PC-3 (cell line): ENCODE results near the gene ALS2CL. TPM values are rescaled to one million over a fixed set of nuclear protein-coding genes. Genes with fewer than 3 reads are reported as not detected.

ENCODE experiments used
- ATAC-seq: fragments of 200-7000 bp; cut with Tn5 transposase; 2 replicates; pipeline ENCODE4 v1.9.1; 2020; ENCODE audit warnings: mild to moderate bottlenecking, moderate library complexity
- BruUV-seq: library from RNA; stranded (reverse); fragments of 400-500 nt; replicated peaks from 2 replicates; lab custom pipeline; 2021; lab: Mats Ljungman, UMichigan
- CTCF ChIA-PET: fragments of 300-600 bp; sonication (Branson Sonifier 250); formaldehyde crosslinking; loops from one replicate; lab custom pipeline; 2022; ENCODE audit warnings: antibody characterized with exemption; lab: Charles Lee
- POLR2A ChIA-PET: fragments of 300-600 bp; sonication (Branson Sonifier 250); formaldehyde crosslinking; loops from one replicate; lab custom pipeline; 2022; ENCODE audit warnings: antibody characterized with exemption; ENCODE audit not compliant: unreplicated experiment; lab: Charles Lee
- DNase-seq: peaks from one replicate; pipeline ENCODE4 v3.0.0-alpha.2; 2015
- H2AFZ ChIP-seq: fragments of 300-600 bp; sonication (generic); 2 replicates; pipeline ENCODE4 v1.6.0; 2016; ENCODE audit warnings: antibody characterized with exemption, low read length
- H3F3A ChIP-seq: fragments of 300-600 bp; sonication (generic); one replicate; pipeline ENCODE4 v1.6.0; 2017; ENCODE audit warnings: antibody characterized with exemption, low read length, control low read depth, mild to moderate bottlenecking; ENCODE audit not compliant: unreplicated experiment
- H3K27ac ChIP-seq: fragments of 300-600 bp; sonication (generic); 2 replicates; pipeline ENCODE4 v1.5.1; 2016; ENCODE audit warnings: mild to moderate bottlenecking, low read length
- H3K27me3 ChIP-seq: fragments of 300-600 bp; sonication (generic); 2 replicates; pipeline ENCODE4 v1.6.1; 2016; ENCODE audit warnings: low read length, mixed read lengths
- H3K36me3 ChIP-seq: fragments of 300-600 bp; sonication (generic); 2 replicates; pipeline ENCODE4 v1.6.1; 2016; ENCODE audit warnings: low read depth, mixed run types, low read length, mixed read lengths
- H3K4me1 ChIP-seq: fragments of 300-600 bp; sonication (generic); 2 replicates; pipeline ENCODE4 v1.5.1; 2016; ENCODE audit warnings: low read length; ENCODE audit not compliant: insufficient read depth
- H3K4me2 ChIP-seq: fragments of 300-600 bp; sonication (generic); 2 replicates; pipeline ENCODE4 v1.6.0; 2016; ENCODE audit warnings: low read length
- H3K4me3 ChIP-seq: fragments of 300-600 bp; sonication (generic); 2 replicates; pipeline ENCODE4 v1.5.1; 2016; ENCODE audit warnings: mild to moderate bottlenecking, low read length, mixed read lengths
- H3K79me2 ChIP-seq: fragments of 300-600 bp; sonication (generic); 2 replicates; pipeline ENCODE4 v1.6.1; 2017; ENCODE audit warnings: low read length, mixed read lengths
- H3K9ac ChIP-seq: fragments of 300-600 bp; sonication (generic); 2 replicates; pipeline ENCODE4 v1.6.0; 2016; ENCODE audit warnings: mild to moderate bottlenecking, low read length
- H3K9me2 ChIP-seq: fragments of 300-600 bp; sonication (generic); replicated peaks from 2 replicates; pipeline ENCODE4 v1.6.1; 2016; ENCODE audit warnings: mixed run types, low read length, mixed read lengths
- H3K9me3 ChIP-seq: fragments of 300-600 bp; sonication (generic); 2 replicates; pipeline ENCODE4 v1.6.1; 2016; ENCODE audit warnings: low read length, mixed read lengths
- H4K20me1 ChIP-seq: fragments of 300-600 bp; sonication (generic); 2 replicates; pipeline ENCODE4 v1.6.1; 2016; ENCODE audit warnings: low read length, mixed read lengths
- EZH2 ChIP-seq: fragments of 300-600 bp; sonication (generic); IDR thresholded peaks from one replicate; pipeline ENCODE4 v1.6.1; 2017; ENCODE audit warnings: antibody characterized with exemption, mild to moderate bottlenecking, low read length; ENCODE audit not compliant: unreplicated experiment
- EZH2phosphoT487 ChIP-seq: fragments of 300-600 bp; sonication (generic); IDR thresholded peaks from 2 replicates; pipeline ENCODE4 v1.6.1; 2018; ENCODE audit warnings: mild to moderate bottlenecking, antibody characterized with exemption, low read length, borderline replicate concordance
- intact Hi-C: fragments of 100-400 bp; cut with micrococcal nuclease; formaldehyde crosslinking; loops from 2 replicates; pipeline ENCODE4 v1.9.0; 2023
- total RNA-seq: library from RNA; depleted of rRNA; stranded (reverse); fragments of >200 nt; gene quantifications from 2 replicates; pipeline ENCODE4 v1.2.3, GENCODE V29; 2014
- TF ChIP-seq, protein P1 (sequence below): fragments of 300-600 bp; sonication (generic); conservative IDR thresholded peaks from 2 replicates; pipeline ENCODE4 v1.5.1; 2017; ENCODE audit warnings: antibody characterized with exemption, low read depth, mild to moderate bottlenecking, low read length

The ALS2CL gene
- total RNA-seq, 1 experiment from 2014 or later, result 30.1 TPM

GRCh38 chr3:46719044-46719565 is 25.6 kb upstream of the ALS2CL start:
- Histone ChIP-seq H3K36me3 (no peaks in the 10 kb centered on the region), H3K27ac (no peak overlapping the region), H3K27me3 (no peaks in the 10 kb centered on the region), H3F3A (no peaks in the 10 kb centered on the region), H3K79me2 (no peaks in the 10 kb centered on the region), H3K4me2 (no peak overlapping the region), H3K9ac (no peak overlapping the region), H4K20me1 (no peaks in the 10 kb centered on the region), H2AFZ (no peak overlapping the region), H3K9me2 (no peaks in the 10 kb centered on the region), H3K9me3 (no peaks in the 10 kb centered on the region), H3K4me3 (no peak overlapping the region), H3K4me1 (no peaks in the 10 kb centered on the region)
- CTCF ChIA-PET, result no interaction called here
- POLR2A ChIA-PET, result no interaction called here
- TF ChIP-seq, protein P1, sequence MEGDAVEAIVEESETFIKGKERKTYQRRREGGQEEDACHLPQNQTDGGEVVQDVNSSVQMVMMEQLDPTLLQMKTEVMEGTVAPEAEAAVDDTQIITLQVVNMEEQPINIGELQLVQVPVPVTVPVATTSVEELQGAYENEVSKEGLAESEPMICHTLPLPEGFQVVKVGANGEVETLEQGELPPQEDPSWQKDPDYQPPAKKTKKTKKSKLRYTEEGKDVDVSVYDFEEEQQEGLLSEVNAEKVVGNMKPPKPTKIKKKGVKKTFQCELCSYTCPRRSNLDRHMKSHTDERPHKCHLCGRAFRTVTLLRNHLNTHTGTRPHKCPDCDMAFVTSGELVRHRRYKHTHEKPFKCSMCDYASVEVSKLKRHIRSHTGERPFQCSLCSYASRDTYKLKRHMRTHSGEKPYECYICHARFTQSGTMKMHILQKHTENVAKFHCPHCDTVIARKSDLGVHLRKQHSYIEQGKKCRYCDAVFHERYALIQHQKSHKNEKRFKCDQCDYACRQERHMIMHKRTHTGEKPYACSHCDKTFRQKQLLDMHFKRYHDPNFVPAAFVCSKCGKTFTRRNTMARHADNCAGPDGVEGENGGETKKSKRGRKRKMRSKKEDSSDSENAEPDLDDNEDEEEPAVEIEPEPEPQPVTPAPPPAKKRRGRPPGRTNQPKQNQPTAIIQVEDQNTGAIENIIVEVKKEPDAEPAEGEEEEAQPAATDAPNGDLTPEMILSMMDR, result no peak
- no peak for TF ChIP-seq EZH2phosphoT487
- no peak for TF ChIP-seq EZH2
- DNase-seq, result no peak
- no peak for ATAC-seq
- intact Hi-C loops, result no loop called here
- no TSS peak for BruUV-seq

- no peaks in the 10 kb centered on the region for H3K4me1 ChIP-seq
- CTCF ChIA-PET, result no interaction called here
- no peaks in the 10 kb centered on the region for H3K27me3 ChIP-seq
- ATAC-seq (no peak), DNase-seq (no peak)
- no peaks in the 10 kb centered on the region for H4K20me1 ChIP-seq
- no peaks in the 10 kb centered on the region for H3K9me3 ChIP-seq
- no peaks in the 10 kb centered on the region for H3F3A ChIP-seq
- H3K9ac ChIP-seq, result no peak within 1 kb of the TSS
- no peaks in the 10 kb centered on the region for H3K9me2 ChIP-seq
- no TSS peak for BruUV-seq
- no peak within 1 kb of the TSS for H2AFZ ChIP-seq
- H3K27ac ChIP-seq, result no peak within 1 kb of the TSS
- no peak within 1 kb of the TSS for H3K4me2 ChIP-seq
- intact Hi-C loops, result no loop called here
- H3K79me2 ChIP-seq, result no peaks in the 10 kb centered on the region
- TF ChIP-seq, protein P1, result peak; percentile 54
- TF ChIP-seq EZH2phosphoT487, result no peak
- H3K4me3 ChIP-seq, result no peak within 1 kb of the TSS
- POLR2A ChIA-PET, result no interaction called here
- no peaks in the 10 kb centered on the region for H3K36me3 ChIP-seq
Observed at GRCh38 chr3:46717447-46718231, 24.2 kb upstream of the ALS2CL start, which contains the start of gene PRSS50. PRSS50 (minus strand) TSS chr3:46717869; CDS start chr3:46717824, 45 bp downstream.
